Stimulated activated memory B cell treated with anti-CD40 and anti-IgM and Interleukin-4, amounts not matched to agents 10 μg/mL and 1 μg/mL and 100 μg/mL, for 72 hours (primary cell): ENCODE results near the gene ARHGAP24.
A peak's percentile ranks its signal among the peaks of the same experiment; 100 is the strongest.
"Not testable (repeated sequence)": the region's sequence is repeated elsewhere in the genome, so short reads cannot be mapped to it uniquely, and the experiment has no call there.

Source experiments
- ATAC-seq: fragments of 150-1000 bp; cut with Tn5 transposase; 2 replicates; pipeline ENCODE4 v1.10.0; 2021
- H3K27ac Mint-ChIP-seq: one replicate; pipeline ENCODE4 v1.8.0; 2022; ENCODE audit warnings: mild to moderate bottlenecking, mixed read lengths
- H3K27me3 Mint-ChIP-seq: one replicate; pipeline ENCODE4 v1.8.0; 2022; ENCODE audit warnings: mixed read lengths
- H3K36me3 Mint-ChIP-seq: one replicate; pipeline ENCODE4 v1.8.0; 2022; ENCODE audit warnings: mixed read lengths
- H3K4me1 Mint-ChIP-seq: one replicate; pipeline ENCODE4 v1.8.0; 2022; ENCODE audit warnings: mixed read lengths
- H3K4me3 Mint-ChIP-seq: one replicate; pipeline ENCODE4 v1.8.0; 2022; ENCODE audit warnings: mild to moderate bottlenecking, moderate library complexity, mixed read lengths
- H3K9me3 Mint-ChIP-seq: one replicate; pipeline ENCODE4 v1.8.0; 2022; ENCODE audit warnings: mixed read lengths

Gene ARHGAP24

DNA sequence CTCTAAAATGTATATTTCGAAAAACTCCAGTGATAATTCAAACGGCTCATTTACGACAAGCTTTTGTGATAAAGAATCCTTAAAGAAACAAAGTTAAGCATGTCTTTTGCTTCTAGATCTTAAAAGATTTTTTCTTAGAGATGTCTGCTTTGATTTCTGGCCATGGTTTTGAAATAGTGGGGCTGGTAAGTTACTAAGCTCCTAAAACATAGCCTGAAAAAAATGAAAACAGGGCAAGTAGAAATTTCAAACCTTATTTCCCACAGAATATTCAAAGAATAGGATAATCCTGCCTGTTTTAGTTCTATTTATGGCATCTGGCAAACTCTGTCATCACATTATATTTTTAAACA lies 318.3 kb downstream of the ARHGAP24 start:
- no peak overlapping the region for H3K27ac Mint-ChIP-seq
- no peaks in the 10 kb centered on the region for H3K27me3 Mint-ChIP-seq
- no peak for ATAC-seq
- peaks cover 28% of the 10 kb centered on the region for H3K4me1 Mint-ChIP-seq
- H3K4me3 Mint-ChIP-seq: no peak overlapping the region
- H3K9me3 Mint-ChIP-seq: no peaks in the 10 kb centered on the region
- no peaks in the 10 kb centered on the region for H3K36me3 Mint-ChIP-seq

DNA sequence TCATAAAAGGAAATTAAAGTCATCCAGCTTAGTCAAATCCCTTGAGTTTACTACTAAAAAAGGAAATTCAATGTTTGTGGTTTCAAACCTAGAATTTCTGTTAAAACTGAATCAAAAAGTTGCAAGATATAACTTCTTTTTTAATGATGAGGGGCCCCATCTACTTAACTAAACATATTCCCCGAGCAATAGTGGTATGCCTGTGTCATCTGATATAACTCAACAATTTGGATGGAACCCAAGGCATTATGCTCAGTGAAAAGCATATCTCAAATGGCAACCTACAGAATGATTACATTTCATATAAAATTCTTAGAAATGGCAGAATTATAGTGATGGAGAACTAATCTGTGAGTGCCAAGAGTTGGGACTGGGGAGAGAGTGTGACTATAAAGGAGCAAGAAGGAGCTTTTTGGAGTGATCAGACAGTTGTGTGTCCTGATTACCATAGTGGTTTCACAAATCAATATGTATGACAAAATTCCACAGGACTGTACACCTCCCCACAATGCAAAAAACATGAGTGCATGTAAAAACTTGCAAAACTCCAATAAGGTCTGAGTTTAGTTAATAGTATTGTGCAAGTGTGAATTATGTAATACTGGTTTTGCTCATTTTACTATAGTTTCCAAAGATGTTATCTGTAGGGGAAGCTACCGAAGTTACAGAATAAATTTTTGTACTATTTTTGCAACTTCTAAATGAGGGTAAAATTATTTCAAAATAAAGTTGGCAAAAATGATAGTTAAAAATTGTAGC lies 323.2 kb downstream of the ARHGAP24 start:
- H3K9me3 Mint-ChIP-seq: no peaks in the 10 kb centered on the region
- no peak for ATAC-seq
- no peaks in the 10 kb centered on the region for H3K27me3 Mint-ChIP-seq
- peaks cover 13% of the 10 kb centered on the region for H3K4me1 Mint-ChIP-seq
- H3K36me3 Mint-ChIP-seq: peaks cover 5% of the 10 kb centered on the region
- H3K4me3 Mint-ChIP-seq: no peak overlapping the region
- no peak overlapping the region for H3K27ac Mint-ChIP-seq

DNA sequence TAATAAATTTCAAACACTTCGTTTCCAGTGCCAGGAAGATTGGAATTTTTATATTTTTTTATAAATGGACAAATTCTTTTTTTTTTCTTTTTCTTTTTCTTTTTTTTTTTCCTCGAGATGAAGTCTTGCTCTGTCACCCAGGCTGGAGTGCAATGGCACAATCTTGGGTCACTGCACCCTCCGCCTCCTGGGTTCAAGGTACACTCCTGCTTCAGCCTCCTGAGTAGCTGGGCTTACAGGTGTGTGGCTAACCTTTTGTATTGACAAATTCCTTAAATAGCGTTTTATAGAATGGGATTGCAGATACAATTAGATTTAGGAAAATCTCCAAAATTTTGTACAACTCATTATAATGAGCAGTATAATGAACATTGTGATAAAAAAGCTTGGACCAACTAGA lies 328.9 kb downstream of the ARHGAP24 start:
- no peak overlapping the region for H3K4me3 Mint-ChIP-seq
- H3K4me1 Mint-ChIP-seq: peaks cover 19% of the 10 kb centered on the region
- no peaks in the 10 kb centered on the region for H3K9me3 Mint-ChIP-seq
- peaks cover 34% of the 10 kb centered on the region for H3K36me3 Mint-ChIP-seq
- H3K27ac Mint-ChIP-seq: no peak overlapping the region
- no peaks in the 10 kb centered on the region for H3K27me3 Mint-ChIP-seq
- ATAC-seq: no peak

DNA sequence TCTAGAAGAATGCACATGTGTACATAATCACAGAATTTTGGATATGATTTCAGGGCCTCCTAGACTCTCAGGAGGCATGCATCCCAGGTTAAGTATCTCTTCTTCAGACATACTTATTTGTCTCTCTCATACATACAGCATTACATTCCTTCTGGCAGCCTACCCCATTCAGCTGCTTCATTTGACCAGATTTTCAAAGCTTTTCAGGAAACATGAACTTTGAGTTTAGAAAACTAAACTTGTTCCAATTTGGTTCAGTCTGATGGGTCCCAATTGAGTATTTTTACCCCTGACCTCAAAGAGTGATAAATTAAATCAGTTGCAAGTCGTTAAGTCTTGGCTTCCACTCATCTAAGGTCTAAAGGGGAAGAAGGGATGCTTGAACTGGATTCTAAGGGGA lies 330.9 kb downstream of the ARHGAP24 start:
- ATAC-seq: no peak
- no peak overlapping the region for H3K27ac Mint-ChIP-seq
- H3K36me3 Mint-ChIP-seq: peaks cover 31% of the 10 kb centered on the region
- H3K9me3 Mint-ChIP-seq: no peaks in the 10 kb centered on the region
- H3K4me1 Mint-ChIP-seq: peaks cover 13% of the 10 kb centered on the region
- H3K27me3 Mint-ChIP-seq: no peaks in the 10 kb centered on the region
- no peak overlapping the region for H3K4me3 Mint-ChIP-seq

DNA sequence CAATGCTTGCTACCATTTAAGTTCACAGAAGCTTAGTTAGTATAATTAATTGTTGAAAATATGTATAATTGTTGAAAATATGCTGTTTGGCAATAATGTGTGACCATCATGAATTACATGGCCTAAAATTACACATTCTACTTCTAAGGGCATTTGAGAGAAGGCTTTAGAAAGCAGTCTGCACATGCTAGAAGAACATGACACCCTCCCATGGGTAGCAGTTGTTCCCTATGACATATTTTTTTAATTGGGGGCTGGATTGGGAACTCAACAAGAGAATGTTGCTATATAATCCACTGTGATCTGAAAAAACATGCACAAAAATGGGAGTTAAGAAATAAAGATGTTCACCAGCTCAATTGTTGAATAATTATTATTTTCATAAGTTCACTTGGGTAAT lies 331.4 kb downstream of the ARHGAP24 start:
- H3K27ac Mint-ChIP-seq: no peak overlapping the region
- no peaks in the 10 kb centered on the region for H3K27me3 Mint-ChIP-seq
- no peak overlapping the region for H3K4me3 Mint-ChIP-seq
- H3K9me3 Mint-ChIP-seq: no peaks in the 10 kb centered on the region
- peaks cover 31% of the 10 kb centered on the region for H3K36me3 Mint-ChIP-seq
- peaks cover 13% of the 10 kb centered on the region for H3K4me1 Mint-ChIP-seq
- ATAC-seq: no peak

DNA sequence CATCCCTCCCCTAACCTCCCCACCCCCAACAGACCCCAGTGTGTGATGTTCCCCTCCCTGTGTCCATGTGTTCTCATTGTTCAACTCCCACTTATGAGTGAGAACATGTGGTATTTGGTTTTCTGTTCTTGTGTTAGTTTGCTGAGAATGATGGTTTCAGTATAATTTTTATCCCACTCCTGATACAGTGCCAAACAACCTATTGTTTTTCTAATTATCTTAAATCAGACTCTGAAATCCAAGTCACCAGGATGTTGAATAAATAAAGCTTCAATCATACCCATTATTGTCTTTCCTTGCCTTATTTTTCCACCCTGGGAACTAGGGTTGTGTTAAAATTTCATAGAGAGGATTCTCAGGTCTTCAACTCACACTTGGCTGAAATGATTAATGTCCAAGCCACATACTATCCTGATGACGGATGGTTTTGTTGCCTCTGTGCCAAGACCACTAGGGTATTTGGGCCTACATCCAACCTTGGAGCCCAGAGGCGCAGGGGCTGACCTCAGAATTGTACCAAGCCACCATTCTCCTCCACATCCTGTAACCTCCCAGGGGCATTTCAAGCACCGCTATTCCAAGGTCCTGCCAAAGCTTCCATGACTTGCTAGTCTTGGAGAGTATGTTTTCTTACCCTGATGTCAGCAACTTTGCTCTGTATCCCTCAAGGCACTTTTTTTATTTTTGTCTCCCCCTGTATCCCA lies 332.4 kb downstream of the ARHGAP24 start:
- H3K9me3 Mint-ChIP-seq: no peaks in the 10 kb centered on the region

DNA sequence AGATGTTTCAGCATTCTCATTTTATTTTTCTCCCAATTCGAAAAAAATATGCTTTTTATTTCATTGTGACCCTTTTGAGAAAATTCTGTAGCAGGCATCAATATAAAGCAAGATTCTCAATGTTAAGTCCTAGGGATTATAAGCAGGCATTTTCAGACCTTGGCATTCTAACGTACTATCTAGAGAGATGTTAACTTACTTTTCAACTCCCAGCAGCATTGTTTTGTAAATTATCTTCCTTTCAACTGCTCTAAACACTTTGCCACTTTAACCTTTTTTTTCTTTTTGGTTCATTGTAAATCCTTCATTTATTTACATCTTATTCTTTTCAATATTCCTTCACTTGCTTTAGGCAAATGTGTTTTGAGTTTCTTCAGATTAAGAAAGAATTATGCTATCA lies 333.2 kb downstream of the ARHGAP24 start:
- H3K27ac Mint-ChIP-seq: no peak overlapping the region
- H3K4me3 Mint-ChIP-seq: no peak overlapping the region
- H3K27me3 Mint-ChIP-seq: no peaks in the 10 kb centered on the region
- H3K9me3 Mint-ChIP-seq: no peaks in the 10 kb centered on the region
- ATAC-seq: no peak
- peaks cover 13% of the 10 kb centered on the region for H3K4me1 Mint-ChIP-seq
- peaks cover 31% of the 10 kb centered on the region for H3K36me3 Mint-ChIP-seq

More for the DNA sequence above, 332.4 kb downstream of the ARHGAP24 start:
- Mint-ChIP-seq H3K36me3 (peaks cover 31% of the 10 kb centered on the region), H3K4me3 (no peak overlapping the region), H3K27me3 (no peaks in the 10 kb centered on the region), H3K27ac (no peak overlapping the region), H3K4me1 (peaks cover 13% of the 10 kb centered on the region)
- no peak for ATAC-seq

DNA sequence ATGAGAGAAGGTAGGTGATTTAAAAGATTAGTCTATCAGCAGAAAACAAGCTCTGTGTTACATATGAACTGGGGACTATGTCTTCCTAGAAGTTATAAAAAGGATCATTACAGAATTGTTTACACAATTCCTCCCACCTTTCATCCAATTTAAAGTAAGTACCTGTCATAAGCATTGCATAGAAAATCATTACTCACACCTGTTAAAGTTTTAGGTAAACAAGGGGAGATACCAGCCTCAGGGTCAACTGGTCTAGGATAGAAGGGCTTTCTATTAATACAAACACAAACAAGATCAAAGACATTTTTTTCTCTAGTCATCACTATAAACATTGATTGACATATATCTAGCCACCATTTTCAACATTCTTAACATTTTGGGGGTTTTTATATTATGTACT lies 333.9 kb downstream of the ARHGAP24 start:
- Mint-ChIP-seq H3K9me3 (no peaks in the 10 kb centered on the region), H3K36me3 (peaks cover 26% of the 10 kb centered on the region), H3K4me3 (no peak overlapping the region), H3K4me1 (peaks cover 13% of the 10 kb centered on the region), H3K27ac (no peak overlapping the region), H3K27me3 (no peaks in the 10 kb centered on the region)
- ATAC-seq: no peak

DNA sequence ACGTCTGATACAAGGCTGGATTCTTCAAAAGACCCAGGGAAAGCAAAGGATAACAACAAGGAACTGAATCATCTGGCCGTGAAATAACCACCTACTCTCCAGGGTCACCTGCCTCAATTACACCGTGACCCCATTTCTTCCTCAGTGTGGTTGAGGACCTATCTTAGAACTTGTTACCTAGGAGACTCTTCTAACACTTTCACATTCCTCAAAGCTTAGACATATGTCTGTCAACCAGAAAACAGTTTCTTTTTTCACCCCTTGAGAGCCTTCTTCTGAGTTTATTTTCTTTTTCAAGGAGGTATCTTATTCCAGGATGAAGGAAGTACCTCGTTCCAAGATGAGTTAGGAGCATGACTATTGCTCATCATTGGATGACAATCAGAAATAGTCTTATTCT lies 337.8 kb downstream of the ARHGAP24 start:
- H3K4me3 Mint-ChIP-seq: no peak overlapping the region
- no peak for ATAC-seq
- no peaks in the 10 kb centered on the region for H3K9me3 Mint-ChIP-seq
- H3K27ac Mint-ChIP-seq: no peak overlapping the region
- H3K4me1 Mint-ChIP-seq: peaks cover 20% of the 10 kb centered on the region
- no peaks in the 10 kb centered on the region for H3K27me3 Mint-ChIP-seq
- peaks cover 31% of the 10 kb centered on the region for H3K36me3 Mint-ChIP-seq

DNA sequence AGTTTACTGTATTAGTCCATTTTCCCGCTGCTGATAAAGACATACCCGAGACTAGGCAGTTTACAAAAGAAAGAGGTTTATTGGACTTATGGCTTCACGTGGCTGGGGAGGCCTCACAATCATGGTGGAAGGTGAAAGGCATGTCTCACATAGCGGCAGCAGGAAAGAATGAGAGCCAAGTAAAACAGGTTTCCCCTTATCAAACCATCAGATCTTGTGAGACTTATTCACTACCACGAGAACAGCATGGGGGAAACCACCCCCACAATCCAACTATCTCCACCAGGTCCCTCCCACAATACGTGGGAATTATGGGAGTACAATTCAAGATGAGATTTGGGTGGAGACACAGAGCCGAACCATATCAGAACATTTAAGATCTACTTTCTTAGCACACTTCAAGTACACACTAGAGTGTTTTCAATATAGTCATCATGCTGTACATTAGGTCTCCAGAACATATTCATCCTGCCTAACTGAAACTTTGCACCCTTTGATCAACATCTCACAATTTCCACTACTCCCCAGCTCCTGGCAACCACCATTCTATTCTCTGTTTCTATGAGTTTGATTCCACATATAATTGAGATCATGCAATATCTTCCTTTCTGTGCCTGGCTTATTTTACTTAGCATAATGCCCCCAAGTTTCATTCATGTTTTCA lies 341.0 kb downstream of the ARHGAP24 start:
- Mint-ChIP-seq H3K36me3 (peaks cover 28% of the 10 kb centered on the region), H3K4me3 (no peak overlapping the region), H3K27me3 (no peaks in the 10 kb centered on the region), H3K4me1 (peaks cover 24% of the 10 kb centered on the region), H3K9me3 (peaks cover 3% of the 10 kb centered on the region), H3K27ac (no peak overlapping the region)
- no peak for ATAC-seq

DNA sequence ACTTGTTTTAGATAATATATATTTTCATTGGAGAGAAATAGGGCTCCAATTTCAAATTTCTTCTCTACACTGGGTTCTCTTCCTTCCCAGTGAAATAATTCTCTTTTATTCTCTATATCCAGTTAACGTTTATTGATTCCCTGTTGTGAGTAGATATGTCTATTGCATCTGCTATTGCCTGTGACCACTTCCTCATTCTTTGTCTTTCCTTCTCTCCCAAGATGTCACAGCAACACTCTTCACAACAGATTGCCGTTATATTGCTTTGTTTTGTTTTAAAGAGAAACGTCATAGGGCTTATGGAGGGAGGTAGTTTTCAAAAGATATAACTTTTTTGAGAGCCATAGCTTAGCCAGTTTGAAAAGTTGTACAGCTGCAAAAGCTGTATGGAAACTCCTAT lies 343.8 kb downstream of the ARHGAP24 start:
- peaks cover 3% of the 10 kb centered on the region for H3K9me3 Mint-ChIP-seq
- H3K27ac Mint-ChIP-seq: no peak overlapping the region
- no peak for ATAC-seq
- H3K27me3 Mint-ChIP-seq: no peaks in the 10 kb centered on the region
- H3K4me1 Mint-ChIP-seq: peaks cover 24% of the 10 kb centered on the region
- peaks cover 28% of the 10 kb centered on the region for H3K36me3 Mint-ChIP-seq
- no peak overlapping the region for H3K4me3 Mint-ChIP-seq

DNA sequence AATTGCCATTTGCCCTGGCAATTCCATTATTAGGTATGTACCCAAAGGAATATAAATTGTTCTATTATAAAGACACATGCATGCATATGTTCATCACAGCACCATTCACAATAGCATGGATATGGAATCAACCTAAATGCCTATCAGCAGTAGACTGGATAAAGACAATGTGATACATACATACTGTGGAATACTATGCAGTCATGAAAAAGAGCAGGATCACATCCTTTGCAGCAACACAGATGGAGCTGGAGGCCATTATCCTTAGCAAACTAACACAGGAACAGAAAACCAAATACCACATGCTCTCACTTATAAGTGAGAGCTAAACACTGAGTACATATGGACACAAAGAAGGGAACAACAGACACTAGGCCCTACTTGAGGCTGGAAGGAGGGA lies 345.2 kb downstream of the ARHGAP24 start:
- ATAC-seq, H3K4me3 Mint-ChIP-seq: not testable (repeated sequence)
- peaks cover 35% of the 10 kb centered on the region for H3K4me1 Mint-ChIP-seq

DNA sequence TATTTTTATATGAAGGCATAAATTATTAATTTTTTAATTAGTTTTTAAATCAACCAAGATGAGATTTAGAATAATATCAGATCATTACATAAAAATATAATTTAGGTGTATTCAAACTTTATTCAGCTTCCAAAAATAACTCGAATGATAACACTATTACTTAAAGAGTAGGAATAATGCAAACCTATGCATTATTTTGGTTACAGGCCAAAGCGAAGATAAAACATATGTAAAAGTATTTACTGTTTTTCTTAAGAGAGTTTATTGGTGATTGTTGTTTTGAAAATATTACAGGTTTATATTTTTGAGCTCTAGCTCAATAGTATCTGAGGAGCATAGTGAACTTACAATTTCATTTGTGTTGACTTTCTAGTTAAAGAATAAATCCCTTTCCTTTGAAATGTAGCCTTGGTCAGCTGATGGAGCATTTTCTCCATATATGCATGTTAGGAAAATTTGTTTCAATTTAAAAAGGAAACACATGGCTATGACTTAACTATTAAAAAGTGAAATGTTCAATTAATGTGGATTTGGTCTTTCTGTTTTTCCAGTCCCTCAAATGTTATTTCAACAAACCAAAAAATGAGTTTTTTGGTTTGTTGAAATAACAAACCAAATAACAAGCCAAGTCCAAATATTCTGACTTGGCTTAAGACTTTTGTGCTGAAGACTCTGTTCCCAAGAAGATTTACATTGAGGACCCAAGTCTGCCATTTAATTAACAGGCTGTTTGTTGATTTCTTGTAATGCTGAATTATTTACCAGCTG lies 346.9 kb downstream of the ARHGAP24 start:
- Mint-ChIP-seq H3K9me3 (peaks cover 3% of the 10 kb centered on the region), H3K4me1 (peaks cover 38% of the 10 kb centered on the region), H3K27ac (no peak overlapping the region), H3K27me3 (no peaks in the 10 kb centered on the region), H3K4me3 (no peak overlapping the region), H3K36me3 (peaks cover 5% of the 10 kb centered on the region)
- no peak for ATAC-seq

More for the DNA sequence above, 345.2 kb downstream of the ARHGAP24 start:
- H3K27ac Mint-ChIP-seq, H3K9me3 Mint-ChIP-seq, H3K27me3 Mint-ChIP-seq: not testable (repeated sequence)
- peaks cover 18% of the 10 kb centered on the region for H3K36me3 Mint-ChIP-seq

DNA sequence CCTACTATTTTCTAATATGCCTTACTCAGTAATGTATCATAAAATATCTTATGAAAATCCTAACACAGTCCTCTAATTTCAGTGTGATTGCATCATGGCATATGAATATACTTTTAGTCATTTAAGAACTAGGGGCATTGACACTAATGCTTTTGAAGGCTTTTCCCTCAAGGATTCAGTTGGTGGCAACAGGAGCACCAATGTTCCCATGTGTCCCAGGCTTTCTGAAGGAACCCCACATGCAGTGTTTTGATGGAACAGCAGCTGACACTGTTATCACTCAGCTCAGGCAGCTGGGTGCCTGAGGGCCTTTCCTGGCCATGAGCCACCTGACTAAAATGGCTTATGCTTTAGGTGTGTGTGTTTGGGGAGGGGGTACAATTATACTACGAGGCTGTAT lies 348.3 kb downstream of the ARHGAP24 start:
- Mint-ChIP-seq H3K36me3 (peaks cover 5% of the 10 kb centered on the region), H3K4me1 (peaks cover 34% of the 10 kb centered on the region), H3K27me3 (no peaks in the 10 kb centered on the region), H3K4me3 (no peak overlapping the region), H3K9me3 (peaks cover 3% of the 10 kb centered on the region), H3K27ac (peak overlapping the region; percentile 49)
- ATAC-seq: no peak
